HL-60 (cell line): Measurements from ENCODE around the gene ACACA.

Source experiments
- DNase-seq, 2 experiments: peaks; one replicate each; pipeline ENCODE4 v3.0.0-alpha.2; 2010 to 2020; ENCODE audit warnings: low read depth in 1 of 2, low spot score in 1 of 2
- H3K27ac ChIP-seq: fragments of 250-450 bp; sonication (Bioruptor Pico); replicated peaks from 2 replicates; pipeline ENCODE4 v1.5.1; 2020; ENCODE audit warnings: mild to moderate bottlenecking, moderate library complexity
- H3K27me3 ChIP-seq: fragments of 250-450 bp; sonication (Bioruptor Pico); 2 replicates; pipeline ENCODE4 v1.5.1; 2021; ENCODE audit warnings: mild to moderate bottlenecking, moderate library complexity; ENCODE audit not compliant: insufficient read depth, poor library complexity, severe bottlenecking
- H3K4me3 ChIP-seq: replicated peaks from 2 replicates; pipeline ENCODE4 v1.5.1; 2011; ENCODE audit warnings: mild to moderate bottlenecking, control low read depth, low read length; ENCODE audit not compliant: insufficient read depth
- CTCF ChIP-seq: IDR thresholded peaks from one replicate; pipeline ENCODE4 v1.5.1; 2011; ENCODE audit warnings: low read length, control low read depth, inconsistent platforms; ENCODE audit not compliant: insufficient read depth
- GABPA ChIP-seq: IDR thresholded peaks from 2 replicates; pipeline ENCODE4 v1.6.1; 2012; ENCODE audit warnings: low read depth
- POLR2AphosphoS5 ChIP-seq: IDR thresholded peaks from 2 replicates; pipeline ENCODE4 v1.6.1; 2012; ENCODE audit warnings: low read depth
- REST ChIP-seq: IDR thresholded peaks from 2 replicates; pipeline ENCODE4 v1.6.1; 2012; ENCODE audit warnings: low read depth; ENCODE audit not compliant: insufficient replicate concordance
- SPI1 ChIP-seq: IDR thresholded peaks from 2 replicates; pipeline ENCODE4 v1.6.1; 2012; ENCODE audit warnings: low read depth, mild to moderate bottlenecking, borderline replicate concordance

The ACACA gene

DNA sequence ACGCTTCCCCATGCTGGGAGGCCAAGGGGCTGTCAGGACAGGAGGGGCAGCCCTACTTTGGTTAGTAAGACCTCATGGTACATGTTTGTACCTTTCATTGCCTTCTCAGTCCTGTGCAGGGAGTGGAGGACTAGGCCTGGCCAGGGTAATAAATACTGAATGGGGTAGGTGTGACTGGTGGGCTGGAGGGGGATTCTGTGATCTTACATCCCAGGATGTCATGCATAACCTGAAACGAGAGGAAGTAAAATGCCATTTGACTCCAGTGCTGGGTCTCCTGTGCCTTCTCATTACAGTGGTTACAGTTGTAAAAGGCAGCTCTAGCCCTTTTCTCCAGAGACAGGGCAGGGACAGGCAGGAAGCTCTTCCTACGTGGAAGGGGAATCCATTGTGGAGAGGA, 319.7 kb downstream of the ACACA start:
- DNase-seq: no peak
- TF ChIP-seq POLR2AphosphoS5 (no peak), REST (no peak), CTCF (no peak), SPI1 (no peak), GABPA (no peak)
- Histone ChIP-seq H3K27ac (no peak overlapping the region), H3K4me3 (no peak overlapping the region), H3K27me3 (no peaks in the 10 kb centered on the region)

DNA sequence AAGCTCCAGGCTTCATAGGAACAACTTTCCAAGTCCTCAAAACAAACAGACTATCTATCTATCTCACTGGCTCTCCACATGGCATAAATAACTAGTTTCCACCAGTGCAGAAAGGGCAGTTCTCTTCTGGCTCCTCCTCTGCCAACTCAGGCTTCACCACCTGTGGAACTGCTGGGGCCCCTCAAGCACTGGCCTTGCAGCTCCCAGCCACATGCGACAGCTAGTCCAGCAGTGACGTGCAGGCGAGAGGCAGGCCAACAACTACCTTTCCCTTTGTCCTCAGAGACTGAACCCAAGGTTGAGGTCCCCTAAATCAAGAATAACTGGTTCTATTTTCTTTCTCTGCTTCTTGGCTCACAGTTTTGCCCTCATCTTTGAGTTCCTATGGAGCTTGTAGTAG, 320.3 kb downstream of the ACACA start:
- Histone ChIP-seq H3K27me3 (no peaks in the 10 kb centered on the region), H3K4me3 (no peak overlapping the region), H3K27ac (no peak overlapping the region)
- no peak for DNase-seq
- TF ChIP-seq CTCF (no peak), GABPA (no peak), SPI1 (no peak), REST (no peak), POLR2AphosphoS5 (no peak)

DNA sequence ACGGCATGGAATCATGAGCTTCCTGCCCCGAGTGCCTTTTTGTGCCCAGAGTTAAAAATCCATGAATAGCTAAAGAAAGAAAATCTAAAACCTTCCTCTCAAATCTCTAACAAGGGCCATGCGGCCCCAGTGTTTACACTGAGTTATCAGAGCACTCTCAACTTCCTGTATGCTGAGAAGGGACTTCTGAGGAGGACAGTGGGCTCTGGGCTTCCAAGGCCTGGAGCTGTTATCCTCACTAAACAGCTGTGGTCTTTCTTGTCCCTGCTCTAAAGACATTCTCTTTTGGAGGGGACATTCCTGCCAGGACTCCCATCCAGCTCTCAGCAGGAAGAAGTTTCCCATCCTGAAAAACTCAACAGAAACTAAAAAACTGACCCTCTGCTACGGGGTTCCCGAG, 322.3 kb downstream of the ACACA start:
- TF ChIP-seq SPI1: no peak
- no peak for TF ChIP-seq REST
- no peak for TF ChIP-seq POLR2AphosphoS5
- TF ChIP-seq CTCF: no peak
- no peak for TF ChIP-seq GABPA
- DNase-seq: no peak
- no peak overlapping the region for H3K4me3 ChIP-seq
- H3K27ac ChIP-seq: no peak overlapping the region
- no peaks in the 10 kb centered on the region for H3K27me3 ChIP-seq
